Natural killer cell (primary cell): ENCODE measurements around the gene TYW1B. TPM values are rescaled to one million over a fixed set of nuclear protein-coding genes. Genes with fewer than 3 reads are reported as not detected.
"Not testable (repeated sequence)": the region's sequence is repeated elsewhere in the genome, so short reads cannot be mapped to it uniquely, and the experiment has no call there.

Experiments used
- ATAC-seq, 3 donors: fragments of 150-1000 bp in 2 of 3; fragments of 200-7000 bp in 1 of 3; cut with Tn5 transposase; 1 replicate in 1 of 3; 2 replicates in 2 of 3; pipeline ENCODE4 v1.10.0; 2021; ENCODE audit warnings: mild to moderate bottlenecking in 2 of 3, moderate library complexity in 2 of 3
- DNase-seq, 2 donors: peaks; one replicate each; pipeline versions ENCODE4 v3.0.0 to v3.0.0-alpha.2; 2013 to 2021; ENCODE audit warnings: mixed read lengths in 1 of 2
- H3K27ac ChIP-seq: one replicate; pipeline ENCODE4 v1.5.1; 2013; ENCODE audit warnings: mild to moderate bottlenecking, low read length
- H3K27me3 ChIP-seq: one replicate; pipeline ENCODE4 v1.6.1; 2013; ENCODE audit warnings: low read length; ENCODE audit not compliant: control insufficient read depth, insufficient read depth
- H3K36me3 ChIP-seq: one replicate; pipeline ENCODE4 v1.6.1; 2013; ENCODE audit warnings: low read length; ENCODE audit not compliant: control insufficient read depth, insufficient read depth
- H3K4me1 ChIP-seq: one replicate; pipeline ENCODE4 v1.6.1; 2013; ENCODE audit warnings: low read length; ENCODE audit not compliant: control insufficient read depth, insufficient read depth
- H3K4me3 ChIP-seq: one replicate; pipeline ENCODE4 v1.5.1; 2013; ENCODE audit warnings: low read length
- H3K9me3 ChIP-seq: one replicate; pipeline ENCODE4 v1.6.1; 2013; ENCODE audit warnings: low read length; ENCODE audit not compliant: control insufficient read depth, insufficient read depth
- H3K27ac Mint-ChIP-seq, 2 donors: one replicate each; pipeline ENCODE4 v1.8.0; 2022; ENCODE audit warnings: mild to moderate bottlenecking in 2 of 2, mixed read lengths in 2 of 2, moderate library complexity in 1 of 2
- H3K27me3 Mint-ChIP-seq, 2 donors: one replicate each; pipeline ENCODE4 v1.8.0; 2022; ENCODE audit warnings: low read depth in 2 of 2, mixed read lengths in 2 of 2
- H3K36me3 Mint-ChIP-seq: one replicate; pipeline ENCODE4 v1.8.0; 2022; ENCODE audit warnings: mixed read lengths
- H3K4me1 Mint-ChIP-seq, 2 donors: one replicate each; pipeline ENCODE4 v1.8.0; 2022; ENCODE audit warnings: mixed read lengths in 2 of 2
- H3K4me3 Mint-ChIP-seq: one replicate; pipeline ENCODE4 v1.8.0; 2022; ENCODE audit warnings: mild to moderate bottlenecking, moderate library complexity, mixed read lengths
- H3K9me3 Mint-ChIP-seq, 2 donors: one replicate each; pipeline ENCODE4 v1.8.0; 2022; ENCODE audit warnings: mixed read lengths in 2 of 2
- WGBS: methylation state at CpG from one replicate; pipeline ENCODE4 v1.1.7; 2013; ENCODE audit warnings: missing lambda C conversion rate; ENCODE audit not compliant: insufficient coverage; 5-methylcytosine and 5-hydroxymethylcytosine counted together
- intact Hi-C: fragments of 100-400 bp; cut with micrococcal nuclease; formaldehyde crosslinking; loops from one replicate; pipeline ENCODE4 v1.14.2; 2022
- total RNA-seq, 4 donors: library from RNA; stranded (reverse); fragments of 120-200 nt in 1 of 4; gene quantifications; one replicate each; pipeline versions ENCODE4 v1.2.3 to v1.2.4, GENCODE V29; 2013 to 2022
- TF ChIP-seq, protein P1 (sequence below): fragments of 200-600 bp; IDR thresholded peaks from one replicate; pipeline ENCODE4 v1.8.0; 2022; ENCODE audit warnings: antibody characterized with exemption

The TYW1B gene
- total RNA-seq, 3 donors from 2014 or later (not counting 1 experiment from before 2014, with no cell fraction given) = 7.2 to 12.9 (median 7.9) TPM

DNA sequence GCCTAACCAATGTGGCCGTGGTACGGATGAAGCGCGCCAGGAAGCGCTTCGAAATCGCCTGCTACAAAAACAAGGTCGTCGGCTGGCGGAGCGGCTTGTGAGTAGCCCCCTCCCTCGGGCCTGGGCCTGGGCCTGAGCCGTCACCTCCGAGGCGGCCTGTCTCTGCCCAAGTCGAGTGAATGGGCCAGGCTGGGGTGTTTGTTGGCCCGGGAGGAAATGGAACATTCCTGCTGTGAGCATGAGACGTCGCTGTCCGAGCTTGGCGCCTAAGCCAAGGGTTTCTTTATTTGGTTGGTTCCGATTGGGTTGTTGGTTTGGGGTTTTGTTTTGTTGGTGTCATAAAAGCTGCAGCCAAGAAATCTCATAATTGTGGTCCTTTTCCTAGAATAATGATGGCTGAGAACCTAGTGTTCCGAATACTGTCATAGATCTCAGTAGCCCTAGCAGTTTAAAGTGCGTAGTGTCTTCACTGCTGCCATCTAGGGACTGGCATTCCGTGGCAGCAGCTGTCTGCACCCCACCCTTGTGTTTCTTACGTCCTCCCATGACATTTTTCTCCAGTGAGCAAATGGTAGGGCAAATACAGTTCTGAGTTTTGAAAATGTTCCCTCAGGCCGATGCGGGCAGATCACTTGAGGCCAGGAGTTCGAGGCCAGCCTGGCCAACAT, 1.8 kb upstream of the TYW1B start:
- DNase-seq (peak; percentile 27 to 76), ATAC-seq (peak; percentile 35 to 51 (median 36))
- not testable (repeated sequence) for H3K27me3 Mint-ChIP-seq, H3K9me3 ChIP-seq, H3K36me3 Mint-ChIP-seq, H3K27me3 ChIP-seq, H3K9me3 Mint-ChIP-seq
- intact Hi-C loops = loop anchor here (5.0 to 10.0 kb wide), 2 partner anchors 95 to 622 kb away; partner anchors contain the start of gene POM121
- Histone ChIP-seq H3K4me3 (peak overlapping the region; percentile 58), H3K36me3 (peaks cover 27% of the 10 kb centered on the region), H3K4me1 (peaks cover 13% of the 10 kb centered on the region), H3K27ac (peak overlapping the region; percentile 86)
- Mint-ChIP-seq H3K27ac (peak overlapping the region; percentile 90 to 96), H3K4me1 (peaks cover 21 to 26% of the 10 kb centered on the region in 2 donors), H3K4me3 (peak overlapping the region; percentile 95)
- TF ChIP-seq, protein P1, sequence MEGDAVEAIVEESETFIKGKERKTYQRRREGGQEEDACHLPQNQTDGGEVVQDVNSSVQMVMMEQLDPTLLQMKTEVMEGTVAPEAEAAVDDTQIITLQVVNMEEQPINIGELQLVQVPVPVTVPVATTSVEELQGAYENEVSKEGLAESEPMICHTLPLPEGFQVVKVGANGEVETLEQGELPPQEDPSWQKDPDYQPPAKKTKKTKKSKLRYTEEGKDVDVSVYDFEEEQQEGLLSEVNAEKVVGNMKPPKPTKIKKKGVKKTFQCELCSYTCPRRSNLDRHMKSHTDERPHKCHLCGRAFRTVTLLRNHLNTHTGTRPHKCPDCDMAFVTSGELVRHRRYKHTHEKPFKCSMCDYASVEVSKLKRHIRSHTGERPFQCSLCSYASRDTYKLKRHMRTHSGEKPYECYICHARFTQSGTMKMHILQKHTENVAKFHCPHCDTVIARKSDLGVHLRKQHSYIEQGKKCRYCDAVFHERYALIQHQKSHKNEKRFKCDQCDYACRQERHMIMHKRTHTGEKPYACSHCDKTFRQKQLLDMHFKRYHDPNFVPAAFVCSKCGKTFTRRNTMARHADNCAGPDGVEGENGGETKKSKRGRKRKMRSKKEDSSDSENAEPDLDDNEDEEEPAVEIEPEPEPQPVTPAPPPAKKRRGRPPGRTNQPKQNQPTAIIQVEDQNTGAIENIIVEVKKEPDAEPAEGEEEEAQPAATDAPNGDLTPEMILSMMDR = peak; percentile 27
- under 1% methylated on average over 29 of the region's 29 CpGs for WGBS

DNA sequence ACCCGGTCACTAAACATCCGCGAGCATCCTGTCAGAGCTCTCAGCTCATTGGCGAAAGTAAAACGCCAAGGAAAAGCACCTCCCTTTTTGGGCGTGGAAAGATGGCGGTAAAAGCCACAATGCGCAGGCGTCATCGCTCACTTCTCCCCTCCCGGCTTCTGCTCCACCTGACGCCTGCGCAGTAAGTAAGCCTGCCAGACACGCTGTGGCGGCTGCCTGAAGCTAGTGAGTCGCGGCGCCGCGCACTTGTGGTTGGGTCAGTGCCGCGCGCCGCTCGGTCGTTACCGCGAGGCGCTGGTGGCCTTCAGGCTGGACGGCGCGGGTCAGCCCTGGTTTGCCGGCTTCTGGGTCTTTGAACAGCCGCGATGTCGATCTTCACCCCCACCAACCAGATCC, 1.3 kb upstream of the TYW1B start:
- DNase-seq (peak; percentile 92 to 100), ATAC-seq (peak; percentile 61 to 74 (median 62))
- Mint-ChIP-seq H3K4me3 (peak overlapping the region; percentile 95), H3K4me1 (peaks cover 21 to 26% of the 10 kb centered on the region in 2 donors), H3K27ac (peak overlapping the region; percentile 90 to 96)
- H3K27me3 Mint-ChIP-seq, H3K9me3 ChIP-seq, H3K27me3 ChIP-seq, H3K36me3 Mint-ChIP-seq, H3K9me3 Mint-ChIP-seq: not testable (repeated sequence)
- intact Hi-C loops = loop anchor here (5.0 to 10.0 kb wide), 2 partner anchors 96 to 623 kb away; partner anchors contain the start of gene POM121
- Histone ChIP-seq H3K4me3 (peak overlapping the region; percentile 58), H3K36me3 (peaks cover 22% of the 10 kb centered on the region), H3K27ac (peak overlapping the region; percentile 86), H3K4me1 (peaks cover 13% of the 10 kb centered on the region)
- 0% methylated on average over 36 of the region's 36 CpGs for WGBS

DNA sequence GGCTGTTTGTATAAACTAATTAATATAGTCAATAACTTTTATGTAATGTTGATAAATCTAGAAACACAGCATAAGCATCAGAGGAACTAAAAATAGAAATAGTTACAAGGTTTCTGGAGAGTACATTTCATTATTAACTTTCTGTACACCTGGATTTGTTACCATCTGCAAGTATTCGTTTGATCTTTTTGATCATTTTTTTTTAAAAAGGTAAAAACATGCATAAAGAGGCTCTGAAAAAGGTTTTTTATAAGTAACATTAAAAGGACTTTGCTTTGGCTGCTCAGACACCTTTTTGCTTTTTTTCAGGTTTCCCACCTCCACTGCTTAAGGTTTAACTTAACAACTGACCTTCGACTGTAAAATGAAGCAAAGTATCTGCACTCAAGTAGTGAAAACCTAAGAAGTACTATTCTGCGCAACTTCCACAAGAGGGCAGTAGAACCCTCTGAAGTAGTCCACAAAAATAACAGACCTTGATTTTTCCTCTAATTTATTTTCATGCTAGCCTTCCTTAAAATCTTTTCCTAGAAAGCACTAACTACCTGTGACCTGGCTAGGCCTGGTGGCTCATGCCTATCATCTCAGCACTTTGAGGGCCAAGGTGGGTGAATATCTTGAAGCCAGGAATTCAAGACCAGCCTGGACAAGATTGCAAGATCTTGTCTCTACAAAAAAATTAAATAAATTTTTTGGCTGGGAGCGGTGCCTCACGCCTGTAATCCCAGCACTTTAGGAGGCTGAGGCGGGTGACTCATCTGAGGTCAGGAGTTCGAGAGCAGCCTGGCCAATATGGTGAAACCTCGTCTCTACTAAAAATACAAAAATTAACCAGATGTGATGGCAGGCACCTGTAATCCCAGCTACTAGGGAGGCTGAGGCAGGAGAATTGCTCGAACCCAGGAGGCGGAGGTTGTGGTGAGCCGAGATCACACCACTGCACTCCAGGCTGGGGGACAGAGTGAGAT, 4.0 kb downstream of the TYW1B start:
- not testable (repeated sequence) for H3K36me3 ChIP-seq, H3K9me3 Mint-ChIP-seq, H3K27ac Mint-ChIP-seq, H3K9me3 ChIP-seq, H3K27ac ChIP-seq, H3K27me3 ChIP-seq, H3K4me3 ChIP-seq, H3K4me3 Mint-ChIP-seq, H3K36me3 Mint-ChIP-seq, ATAC-seq, H3K4me1 ChIP-seq, H3K27me3 Mint-ChIP-seq
- WGBS = 85% methylated on average over 6 of the region's 11 CpGs
- peaks cover 10 to 13% of the 10 kb centered on the region in 2 donors for H3K4me1 Mint-ChIP-seq
- intact Hi-C loops = loop anchor here (10.0 kb wide), 1 partner anchor 101 kb away; the partner anchor contains the start of gene POM121
- TF ChIP-seq, protein P1 = peak; percentile 59
- peak in 1 of 2 donors; percentile 48 for DNase-seq

DNA sequence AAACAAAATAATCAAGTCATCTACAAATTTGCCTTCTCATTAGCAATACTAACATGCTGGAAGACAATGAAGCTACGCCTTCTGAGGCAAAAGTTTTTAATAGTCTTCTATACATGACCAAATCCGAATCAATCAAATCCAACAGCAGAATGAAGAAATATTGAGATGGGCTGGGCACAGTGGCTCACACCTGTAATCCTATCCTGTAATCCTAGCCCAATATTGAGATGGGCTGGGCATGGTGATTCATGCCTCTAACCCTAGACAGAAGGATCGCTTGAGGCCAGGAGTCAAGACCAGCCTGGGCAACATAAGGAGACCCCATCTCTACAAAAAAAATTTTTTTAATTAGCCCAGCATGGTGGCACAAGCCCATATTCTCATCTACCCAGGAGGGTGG, 5.5 kb downstream of the TYW1B start:
- H3K27ac Mint-ChIP-seq, H3K27me3 ChIP-seq, H3K36me3 Mint-ChIP-seq, H3K4me3 ChIP-seq, H3K36me3 ChIP-seq, ATAC-seq, H3K9me3 ChIP-seq, DNase-seq, H3K27me3 Mint-ChIP-seq, H3K27ac ChIP-seq, H3K4me3 Mint-ChIP-seq, H3K9me3 Mint-ChIP-seq: not testable (repeated sequence)
- peaks cover 18 to 22% of the 10 kb centered on the region in 2 donors for H3K4me1 Mint-ChIP-seq
- 96% methylated on average over 3 of the region's 3 CpGs for WGBS
- H3K4me1 ChIP-seq = peaks cover 16% of the 10 kb centered on the region
- intact Hi-C loops = loop anchor here (10.0 kb wide), 1 partner anchor 102 kb away; the partner anchor contains the start of gene POM121

DNA sequence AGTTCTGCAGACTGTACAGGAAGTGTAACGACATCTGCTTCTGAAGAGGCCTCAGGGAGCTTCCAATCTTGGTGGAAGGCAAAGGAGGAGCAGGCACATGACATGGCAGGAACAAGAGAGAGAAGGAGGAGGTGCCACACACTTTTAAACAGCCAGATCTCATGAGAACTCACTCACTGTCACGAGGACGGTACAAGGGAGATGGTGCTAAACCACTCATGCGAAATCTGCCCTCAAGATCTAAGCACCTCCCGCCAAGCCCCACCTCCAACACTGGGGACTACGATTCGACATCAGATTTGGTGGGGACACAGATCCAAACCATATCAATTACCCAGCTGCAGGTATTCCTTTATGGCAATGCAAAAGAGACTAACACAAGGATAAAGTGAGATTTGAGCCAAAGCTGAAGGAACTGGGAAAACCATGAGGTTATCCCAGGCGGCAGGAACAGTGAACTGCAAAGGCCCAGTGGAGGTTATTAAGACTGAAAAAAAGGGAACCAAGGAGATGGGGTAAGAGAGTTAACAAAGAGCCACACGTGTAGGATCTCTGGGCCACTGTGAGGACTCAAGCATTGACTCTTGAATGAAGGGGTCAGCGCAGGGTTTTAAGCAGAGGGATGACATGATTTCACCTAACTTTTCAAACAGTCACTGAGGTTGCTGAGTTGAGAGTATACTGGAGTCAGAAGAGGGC, 9.2 kb downstream of the TYW1B start:
- H3K27me3 Mint-ChIP-seq, intact Hi-C loops, H3K9me3 ChIP-seq, H3K27me3 ChIP-seq, H3K36me3 Mint-ChIP-seq, H3K9me3 Mint-ChIP-seq, H3K4me3 ChIP-seq, H3K27ac ChIP-seq, H3K36me3 ChIP-seq: not testable (repeated sequence)
- DNase-seq (peak; percentile 28 to 31), ATAC-seq (peak; percentile 88 to 98 (median 96))
- WGBS = 70% methylated on average over 8 of the region's 10 CpGs
- peaks cover 11% of the 10 kb centered on the region for H3K4me1 ChIP-seq
- peak overlapping the region; percentile 35 to 68 for H3K27ac Mint-ChIP-seq
- peaks cover 18 to 27% of the 10 kb centered on the region in 2 donors for H3K4me1 Mint-ChIP-seq
- H3K4me3 Mint-ChIP-seq = peak overlapping the region; percentile 25

DNA sequence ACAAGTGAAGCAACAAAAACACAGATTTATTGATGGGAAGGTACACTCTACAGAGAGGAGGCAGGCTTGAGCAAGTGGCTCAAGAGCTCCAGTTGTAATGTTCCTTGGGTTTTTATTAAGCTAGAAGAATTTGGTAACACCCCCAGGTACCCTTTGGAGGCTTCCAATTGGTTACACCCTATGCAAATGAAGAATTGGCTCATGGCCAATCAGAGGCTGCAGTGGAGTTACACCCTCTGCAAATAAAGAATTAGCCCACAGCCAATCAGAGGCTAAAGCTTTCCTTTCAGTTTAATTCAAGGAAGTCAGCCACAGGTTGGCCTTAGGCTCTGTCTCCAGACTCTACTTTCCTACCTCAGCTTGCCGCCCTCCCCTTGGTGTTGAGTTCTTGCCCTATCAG, 10.3 kb downstream of the TYW1B start:
- WGBS = 100% methylated on average over 1 of the region's 1 CpG
- H3K36me3 Mint-ChIP-seq, H3K27ac ChIP-seq, DNase-seq, H3K4me3 ChIP-seq, H3K27me3 ChIP-seq, H3K9me3 ChIP-seq, H3K9me3 Mint-ChIP-seq, H3K36me3 ChIP-seq, intact Hi-C loops, H3K4me3 Mint-ChIP-seq, H3K27me3 Mint-ChIP-seq, ATAC-seq: not testable (repeated sequence)
- H3K4me1 ChIP-seq = peaks cover 11% of the 10 kb centered on the region
- H3K4me1 Mint-ChIP-seq = peaks cover 18 to 27% of the 10 kb centered on the region in 2 donors
- peak overlapping the region in 1 of 2 donors; percentile 68 for H3K27ac Mint-ChIP-seq
